GM08714 (cell line): ENCODE measurements around the gene SLFN14.
"Not testable (repeated sequence)": the region's sequence is repeated elsewhere in the genome, so short reads cannot be mapped to it uniquely, and the experiment has no call there.

ENCODE experiments used
- H3K4me3 ChIP-seq: fragments of 200-500 bp; sonication (Bioruptor generic); 2 replicates; pipeline ENCODE4 v1.5.1; 2014; ENCODE audit warnings: mild to moderate bottlenecking, low read length, inconsistent platforms
- ZNF274 ChIP-seq: IDR thresholded peaks from 2 replicates; pipeline ENCODE4 v1.6.1; 2012; ENCODE audit warnings: mild to moderate bottlenecking, low read depth, low read length

The SLFN14 gene

GRCh38 chr17:35521150-35521549 lies 39.5 kb downstream of the SLFN14 start:
- TF ChIP-seq ZNF274: no peak
- no peak overlapping the region for H3K4me3 ChIP-seq

GRCh38 chr17:35519906-35520442 lies 40.6 kb downstream of the SLFN14 start:
- no peak overlapping the region for H3K4me3 ChIP-seq
- TF ChIP-seq ZNF274: no peak

DNA sequence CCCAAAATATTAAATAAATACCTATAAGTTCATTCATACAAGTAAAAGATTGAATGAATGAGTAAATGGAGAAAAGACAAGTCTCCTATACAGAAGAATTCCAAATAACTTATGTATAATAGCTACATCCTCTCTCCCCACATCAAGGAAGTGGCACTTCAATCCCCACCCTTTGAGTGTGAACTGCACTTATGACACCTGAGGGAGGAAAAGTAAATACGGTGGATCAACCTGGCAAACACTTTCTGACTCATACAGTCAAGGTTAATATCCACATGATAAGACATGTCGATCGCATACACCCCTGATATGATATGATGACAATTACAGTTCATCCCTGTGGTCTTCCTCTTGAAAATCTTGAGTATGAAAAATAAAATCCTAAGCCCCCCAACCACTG lies 41.2 kb downstream of the SLFN14 start:
- H3K4me3 ChIP-seq: no peak overlapping the region
- no peak for TF ChIP-seq ZNF274

- H3K4me3 ChIP-seq: not testable (repeated sequence)
These were observed 42.2 kb downstream of the SLFN14 start for GRCh38 chr17:35518431-35518830.

- TF ChIP-seq ZNF274: no peak
- H3K4me3 ChIP-seq: no peak overlapping the region
These were observed 45.6 kb downstream of the SLFN14 start for GRCh38 chr17:35515027-35515426.

DNA sequence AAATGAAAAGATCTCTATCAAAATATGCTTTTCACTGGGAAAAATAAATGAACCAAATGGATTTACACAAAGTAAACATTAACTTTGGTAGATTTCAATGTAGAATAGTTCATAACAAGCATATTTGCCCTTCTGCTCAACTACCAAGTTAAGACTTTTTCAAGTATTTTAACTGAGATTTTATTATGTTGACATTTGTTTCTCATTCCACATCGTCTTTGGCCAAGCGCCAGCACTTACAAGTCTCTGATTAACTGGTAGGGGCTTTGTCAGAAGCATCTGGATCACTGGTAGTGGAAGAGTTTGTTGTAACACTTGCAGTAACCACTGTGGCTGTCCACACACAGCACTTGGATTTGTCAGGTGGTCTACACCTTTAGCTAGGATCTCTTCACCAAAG lies 46.1 kb downstream of the SLFN14 start:
- no peak for TF ChIP-seq ZNF274
- H3K4me3 ChIP-seq: no peak overlapping the region
